Limb (tissue), 2 donors: ENCODE measurements around the gene KRT79.

Source experiments
- DNase-seq, 2 donors: peaks; one replicate each; pipeline ENCODE4 v3.0.0-alpha.2; 2016; ENCODE audit errors: extremely low spot score in 2 of 2

Gene KRT79

GRCh38 chr12:52772188-52772587 lies 61.9 kb downstream of the KRT79 start:
- no peak for DNase-seq

- no peak for DNase-seq
These were observed 62.6 kb downstream of the KRT79 start for GRCh38 chr12:52771505-52771904.
